Measurements from ENCODE around the gene DIPK1B.

The DIPK1B gene

DNA sequence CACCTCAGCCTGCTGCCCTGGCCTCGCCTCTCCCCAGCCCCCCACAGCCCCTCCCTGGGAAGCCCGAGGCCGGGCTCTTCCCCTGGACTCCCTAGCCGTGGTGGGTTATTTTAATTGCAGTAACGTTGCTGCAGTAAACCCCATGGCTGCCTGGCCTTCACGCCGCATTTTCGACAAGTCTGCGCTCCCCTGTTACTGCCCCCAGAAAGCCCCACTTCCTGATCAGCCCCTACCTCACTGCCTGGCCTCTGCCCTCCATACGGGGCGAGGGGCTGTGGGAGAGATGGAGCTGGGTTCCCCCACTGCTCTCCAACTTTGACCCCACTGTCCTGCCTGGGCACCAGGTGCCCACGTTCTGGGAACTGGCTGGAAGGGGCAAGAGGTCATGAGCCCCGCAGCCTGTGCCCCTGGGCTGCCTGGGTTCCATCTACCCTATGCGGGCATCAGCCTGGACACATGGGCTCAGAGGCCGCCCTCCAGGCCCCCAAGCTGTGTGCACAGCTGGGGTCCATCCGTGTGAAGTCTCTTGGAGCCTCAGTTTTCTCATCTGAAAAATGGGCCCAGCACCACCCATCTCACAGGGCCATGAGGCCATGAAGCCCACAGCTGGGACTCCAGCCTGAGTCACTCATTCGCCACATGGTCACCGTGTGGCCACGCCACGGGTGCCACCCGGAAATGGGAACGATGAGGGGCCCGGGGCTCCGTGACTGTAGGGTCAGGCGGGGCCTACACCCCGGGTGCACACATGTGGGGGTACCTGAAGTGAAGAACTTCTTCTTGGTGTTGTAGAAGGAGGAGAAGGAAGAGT is 38.2 kb upstream of the DIPK1B start:
- no peak for DNase-seq (ENCODE audit: low spot score)
- POLR2A ChIA-PET (ENCODE audit: low non-redundant PET), result no interaction called here
- H3K27ac ChIP-seq, result peak overlapping the region; percentile 38
- CTCF ChIA-PET, result interaction anchor here (0.5 to 3.3 kb wide), 5 partner anchors 9 to 385 kb away, joined by 3 to 36 read pairs (median 14); partner anchors contain the start of gene EGFL7
- TF ChIP-seq CTCF (conservative IDR thresholded peaks at IDR 0.05; ENCODE audit: low read depth), result no peak

DNA sequence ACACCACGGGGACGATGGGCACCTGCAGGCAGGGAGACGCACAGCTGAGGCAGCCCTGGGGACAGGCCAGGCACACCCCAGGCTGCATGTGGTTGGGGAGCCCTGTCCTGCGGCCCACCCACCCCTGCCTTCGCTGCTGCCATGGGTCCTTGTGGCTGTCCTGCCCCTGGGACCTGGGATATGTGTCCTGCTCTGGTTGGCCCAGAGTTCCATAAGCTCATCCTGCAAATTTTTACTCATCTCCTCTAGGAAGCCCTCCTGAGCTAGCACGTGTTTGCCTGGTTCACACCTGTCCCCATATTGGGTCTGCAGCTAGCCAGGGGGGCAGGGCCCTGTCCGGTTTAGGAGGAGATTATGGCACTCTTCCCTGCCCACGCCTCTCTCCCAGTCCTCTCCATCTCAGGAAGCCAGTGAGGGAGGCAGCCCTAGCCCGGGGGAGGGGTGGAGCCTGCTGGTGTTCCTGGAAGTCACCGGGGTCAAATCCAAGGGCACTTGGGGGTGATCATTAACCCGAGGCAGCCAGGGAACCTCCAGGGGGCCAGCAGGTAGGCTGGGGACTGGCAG is 37.5 kb upstream of the DIPK1B start:
- no peak for TF ChIP-seq CTCF (conservative IDR thresholded peaks at IDR 0.05; ENCODE audit: low read depth)
- H3K27ac ChIP-seq, result peak overlapping the region; percentile 36; the same call in 1 of the 2 replicates
- DNase-seq (ENCODE audit: low spot score), result no peak
- ChIA-PET CTCF (interaction anchor here (0.8 to 3.1 kb wide), 3 partner anchors 10 to 187 kb away, joined by 3 to 14 read pairs (median 13); no protein-coding TSS in a partner anchor), POLR2A (ENCODE audit: low non-redundant PET) (no interaction called here)

DNA sequence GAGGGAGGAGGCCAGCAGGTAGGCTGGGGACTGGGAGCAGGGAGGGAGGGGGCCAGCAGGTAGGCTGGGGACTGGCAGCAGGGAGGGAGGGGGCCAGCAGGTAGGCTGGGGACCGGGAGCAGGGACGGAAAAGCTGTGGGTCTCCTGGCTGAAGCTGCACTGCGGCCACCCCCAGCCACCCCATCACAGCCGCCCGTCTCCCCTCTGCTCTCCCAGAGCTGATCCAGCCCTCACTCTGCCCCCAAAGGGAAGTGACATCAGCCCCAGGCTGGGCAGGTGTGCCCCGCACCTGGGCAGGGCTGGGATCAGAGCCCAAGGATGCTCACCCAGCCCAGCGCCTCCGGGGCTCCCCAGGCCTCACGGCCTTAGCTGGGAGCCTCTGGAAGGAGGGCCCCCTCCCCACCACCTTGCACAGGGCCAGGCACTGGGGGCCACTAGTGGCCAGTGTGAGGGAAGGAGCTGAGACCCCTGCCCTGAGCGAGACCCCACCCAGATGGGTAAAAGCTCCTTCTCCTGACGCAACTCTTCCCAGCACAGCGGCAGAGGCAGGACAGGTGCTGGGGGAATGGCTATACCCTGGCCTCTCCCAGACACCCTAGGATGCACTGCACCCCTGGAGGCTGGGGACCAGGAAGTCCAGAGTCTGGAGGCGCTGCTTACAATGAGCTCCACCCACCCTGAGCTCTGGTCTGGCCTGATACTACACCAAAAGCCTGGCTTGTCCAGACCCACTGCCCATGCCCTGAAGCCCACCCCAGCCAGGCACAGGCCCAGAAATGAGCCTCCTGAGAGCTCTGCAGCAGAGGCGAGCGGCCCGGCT is 36.7 kb upstream of the DIPK1B start:
- no peak for TF ChIP-seq CTCF (conservative IDR thresholded peaks at IDR 0.05; ENCODE audit: low read depth)
- no peak for DNase-seq (ENCODE audit: low spot score)
- H3K27ac ChIP-seq, result peak overlapping the region; percentile 6; the same call in 1 of the 2 replicates
- ChIA-PET POLR2A (ENCODE audit: low non-redundant PET) (no interaction called here), CTCF (interaction anchor here (0.8 to 3.1 kb wide), 8 partner anchors 11 to 188 kb away, joined by 3 to 14 read pairs (median 3); no protein-coding TSS in a partner anchor)

GRCh38 chr9:136676297-136676794 is 36.0 kb upstream of the DIPK1B start:
- CTCF ChIA-PET, result interaction anchor here (0.9 to 3.1 kb wide), 7 partner anchors 11 to 51 kb away, joined by 3 to 14 read pairs (median 3); no protein-coding TSS in a partner anchor
- POLR2A ChIA-PET (ENCODE audit: low non-redundant PET), result no interaction called here
- DNase-seq (ENCODE audit: low spot score), result no peak
- no peak for TF ChIP-seq CTCF (conservative IDR thresholded peaks at IDR 0.05; ENCODE audit: low read depth)
- H3K27ac ChIP-seq, result peak overlapping the region; percentile 6; the same call in 1 of the 2 replicates

DNA sequence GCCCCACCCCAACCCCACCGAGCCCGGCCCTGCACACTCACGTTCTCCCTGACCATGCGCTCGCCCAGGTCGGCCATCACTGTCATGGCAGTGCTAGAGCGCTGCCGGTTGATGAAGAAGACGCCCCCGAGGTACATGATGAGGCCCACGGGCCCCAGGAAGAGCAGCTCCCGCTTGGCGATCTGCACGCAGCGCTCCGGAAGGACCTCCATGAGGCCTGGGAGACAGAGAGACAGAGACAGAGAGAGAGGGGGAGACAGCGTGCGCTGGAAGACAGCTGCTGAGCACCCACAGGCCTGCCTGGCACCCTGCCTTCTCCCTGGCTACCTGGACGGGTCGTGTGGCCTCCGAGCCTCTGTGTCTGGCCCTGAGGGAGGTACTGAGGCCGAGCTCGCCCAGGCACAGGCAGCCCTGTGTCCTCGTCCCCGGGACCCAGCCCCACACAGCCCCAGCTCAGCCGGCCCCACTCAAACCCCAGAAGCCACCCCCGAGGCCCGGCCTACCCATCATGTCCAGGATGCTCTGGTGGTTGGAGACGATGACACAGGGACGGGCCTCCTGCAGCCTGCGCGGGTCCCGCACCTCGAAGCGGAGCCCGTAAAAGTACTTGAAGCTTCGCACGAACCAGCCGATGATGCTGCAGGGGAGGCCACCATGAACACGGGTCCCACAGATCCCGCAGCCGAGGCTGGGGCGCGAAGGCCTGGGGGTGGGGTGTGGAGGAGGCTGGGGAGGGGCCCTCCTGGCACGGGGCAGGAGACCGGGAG is 35.3 kb upstream of the DIPK1B start:
- peak overlapping the region; percentile 1; the same call in 1 of the 2 replicates for H3K27ac ChIP-seq
- CTCF ChIA-PET, result interaction anchor here (0.6 to 3.1 kb wide), 6 partner anchors 12 to 251 kb away, joined by 3 to 14 read pairs (median 4); no protein-coding TSS in a partner anchor
- DNase-seq (ENCODE audit: low spot score), result no peak
- no peak for TF ChIP-seq CTCF (conservative IDR thresholded peaks at IDR 0.05; ENCODE audit: low read depth)
- POLR2A ChIA-PET (ENCODE audit: low non-redundant PET), result interaction anchor here (0.6 kb wide), 1 partner anchor 109 kb away, joined by 4 read pairs; no protein-coding TSS in a partner anchor

Data from RWPE1 (cell line).